Prostate gland (tissue), 2 donors: ENCODE data around the gene ARL6IP1.

Experiments used
- CTCF ChIP-seq, 4 experiments: fragments of 200-600 bp in 2 of 4; fragments of 450-650 bp in 2 of 4; sonication (generic) in 2 of 4; IDR thresholded peaks; 1 replicate in 3 of 4; 2 replicates in 1 of 4; pipeline ENCODE4 v1.5.1; 2016 to 2019; ENCODE audit warnings: antibody characterized with exemption in 4 of 4, mild to moderate bottlenecking in 2 of 4, moderate library complexity in 2 of 4
- POLR2A ChIP-seq: fragments of 450-650 bp; IDR thresholded peaks from one replicate; pipeline ENCODE4 v1.6.1; 2016; ENCODE audit warnings: antibody characterized with exemption, mild to moderate bottlenecking
- POLR2AphosphoS5 ChIP-seq: sonication (generic); formaldehyde crosslinking; IDR thresholded peaks from one replicate; pipeline ENCODE4 v1.6.1; 2017; ENCODE audit warnings: antibody characterized with exemption

GRCh38 chr16:18800775-18801144 lies 589 bp downstream of the ARL6IP1 start:
- no peak for TF ChIP-seq CTCF (IDR thresholded peaks at IDR 0.05)
- no peak for TF ChIP-seq POLR2A
- TF ChIP-seq POLR2AphosphoS5: no peak
